ENCODE measurements around the gene KLHL3. TPM values are rescaled to one million over a fixed set of nuclear protein-coding genes. Genes with fewer than 3 reads are reported as not detected.
"Not testable (repeated sequence)": the region's sequence is repeated elsewhere in the genome, so short reads cannot be mapped to it uniquely, and the experiment has no call there.

KLHL3 gene
- total RNA-seq, 1 donor, result 9.3 TPM

- Histone ChIP-seq H3K27me3 (ENCODE audit: insufficient read depth, low read length) (no peaks in the 10 kb centered on the region), H3K4me1 (ENCODE audit: insufficient read depth, low read length) (no peaks in the 10 kb centered on the region), H3K4me3 (ENCODE audit: low read length) (no peak overlapping the region), H3K9me3 (ENCODE audit: low read depth, low read length) (no peaks in the 10 kb centered on the region)
Observed at GRCh38 chr5:137649228-137649935, 86.5 kb downstream of the KLHL3 start.

- Histone ChIP-seq H3K4me3 (ENCODE audit: low read length) (no peak overlapping the region), H3K9me3 (ENCODE audit: low read depth, low read length) (no peaks in the 10 kb centered on the region), H3K27me3 (ENCODE audit: insufficient read depth, low read length) (no peaks in the 10 kb centered on the region), H3K4me1 (ENCODE audit: insufficient read depth, low read length) (no peaks in the 10 kb centered on the region)
Observed at GRCh38 chr5:137648361-137648760, 87.5 kb downstream of the KLHL3 start.

- Histone ChIP-seq H3K4me3 (ENCODE audit: low read length) (no peak overlapping the region), H3K27me3 (ENCODE audit: insufficient read depth, low read length) (no peaks in the 10 kb centered on the region), H3K9me3 (ENCODE audit: low read depth, low read length) (no peaks in the 10 kb centered on the region), H3K4me1 (ENCODE audit: insufficient read depth, low read length) (no peaks in the 10 kb centered on the region)
Observed at GRCh38 chr5:137647401-137647800, 88.5 kb downstream of the KLHL3 start.

GRCh38 chr5:137646761-137647160 is 89.1 kb downstream of the KLHL3 start:
- Histone ChIP-seq H3K4me1 (ENCODE audit: insufficient read depth, low read length) (no peaks in the 10 kb centered on the region), H3K4me3 (ENCODE audit: low read length) (no peak overlapping the region), H3K27me3 (ENCODE audit: insufficient read depth, low read length) (no peaks in the 10 kb centered on the region), H3K9me3 (ENCODE audit: low read depth, low read length) (no peaks in the 10 kb centered on the region)

- not testable (repeated sequence) for H3K9me3 ChIP-seq (ENCODE audit: low read depth, low read length); H3K4me1 ChIP-seq (ENCODE audit: insufficient read depth, low read length); H3K27me3 ChIP-seq (ENCODE audit: insufficient read depth, low read length); H3K4me3 ChIP-seq (ENCODE audit: low read length)
Observed at GRCh38 chr5:137643081-137643480, 92.8 kb downstream of the KLHL3 start.

- Histone ChIP-seq H3K9me3 (ENCODE audit: low read depth, low read length) (no peaks in the 10 kb centered on the region), H3K27me3 (ENCODE audit: insufficient read depth, low read length) (no peaks in the 10 kb centered on the region), H3K4me1 (ENCODE audit: insufficient read depth, low read length) (no peaks in the 10 kb centered on the region), H3K4me3 (ENCODE audit: low read length) (no peak overlapping the region)
Observed at GRCh38 chr5:137642091-137642490, 93.8 kb downstream of the KLHL3 start.

GRCh38 chr5:137641148-137641547 is 94.7 kb downstream of the KLHL3 start:
- Histone ChIP-seq H3K4me3 (ENCODE audit: low read length) (no peak overlapping the region), H3K4me1 (ENCODE audit: insufficient read depth, low read length) (no peaks in the 10 kb centered on the region), H3K9me3 (ENCODE audit: low read depth, low read length) (no peaks in the 10 kb centered on the region), H3K27me3 (ENCODE audit: insufficient read depth, low read length) (no peaks in the 10 kb centered on the region)

- no peaks in the 10 kb centered on the region for H3K4me1 ChIP-seq (ENCODE audit: insufficient read depth, low read length)
- H3K9me3 ChIP-seq (ENCODE audit: low read depth, low read length), result no peaks in the 10 kb centered on the region
- no peak overlapping the region for H3K4me3 ChIP-seq (ENCODE audit: low read length)
- H3K27me3 ChIP-seq (ENCODE audit: insufficient read depth, low read length), result no peaks in the 10 kb centered on the region
Observed at GRCh38 chr5:137639645-137640044, 96.2 kb downstream of the KLHL3 start.

GRCh38 chr5:137638841-137639240 is 97.0 kb downstream of the KLHL3 start:
- no peaks in the 10 kb centered on the region for H3K4me1 ChIP-seq (ENCODE audit: insufficient read depth, low read length)
- no peaks in the 10 kb centered on the region for H3K27me3 ChIP-seq (ENCODE audit: insufficient read depth, low read length)
- H3K9me3 ChIP-seq (ENCODE audit: low read depth, low read length), result no peaks in the 10 kb centered on the region
- H3K4me3 ChIP-seq (ENCODE audit: low read length), result no peak overlapping the region

GRCh38 chr5:137636830-137637714 is 98.8 kb downstream of the KLHL3 start:
- no peaks in the 10 kb centered on the region for H3K9me3 ChIP-seq (ENCODE audit: low read depth, low read length)
- H3K27me3 ChIP-seq (ENCODE audit: insufficient read depth, low read length), result no peaks in the 10 kb centered on the region
- H3K4me1 ChIP-seq (ENCODE audit: insufficient read depth, low read length), result no peaks in the 10 kb centered on the region
- H3K4me3 ChIP-seq (ENCODE audit: low read length), result no peak overlapping the region

- H3K4me3 ChIP-seq (ENCODE audit: low read length), result no peak overlapping the region
- no peaks in the 10 kb centered on the region for H3K9me3 ChIP-seq (ENCODE audit: low read depth, low read length)
- H3K27me3 ChIP-seq (ENCODE audit: insufficient read depth, low read length), result no peaks in the 10 kb centered on the region
- H3K4me1 ChIP-seq (ENCODE audit: insufficient read depth, low read length), result no peaks in the 10 kb centered on the region
Observed at GRCh38 chr5:137636099-137636498, 99.8 kb downstream of the KLHL3 start.

- Histone ChIP-seq H3K4me1 (ENCODE audit: insufficient read depth, low read length) (no peaks in the 10 kb centered on the region), H3K4me3 (ENCODE audit: low read length) (no peak overlapping the region), H3K27me3 (ENCODE audit: insufficient read depth, low read length) (no peaks in the 10 kb centered on the region), H3K9me3 (ENCODE audit: low read depth, low read length) (no peaks in the 10 kb centered on the region)
Observed at GRCh38 chr5:137635521-137635921, 100.4 kb downstream of the KLHL3 start.

GRCh38 chr5:137633896-137634295 is 102.0 kb downstream of the KLHL3 start:
- no peaks in the 10 kb centered on the region for H3K27me3 ChIP-seq (ENCODE audit: insufficient read depth, low read length)
- H3K4me3 ChIP-seq (ENCODE audit: low read length), result no peak overlapping the region
- H3K4me1 ChIP-seq (ENCODE audit: insufficient read depth, low read length), result no peaks in the 10 kb centered on the region
- no peaks in the 10 kb centered on the region for H3K9me3 ChIP-seq (ENCODE audit: low read depth, low read length)

- Histone ChIP-seq H3K4me1 (ENCODE audit: insufficient read depth, low read length) (no peaks in the 10 kb centered on the region), H3K9me3 (ENCODE audit: low read depth, low read length) (no peaks in the 10 kb centered on the region), H3K27me3 (ENCODE audit: insufficient read depth, low read length) (no peaks in the 10 kb centered on the region), H3K4me3 (ENCODE audit: low read length) (no peak overlapping the region)
Observed at GRCh38 chr5:137632716-137633115, 103.2 kb downstream of the KLHL3 start.

GRCh38 chr5:137631453-137631852 is 104.4 kb downstream of the KLHL3 start:
- Histone ChIP-seq H3K27me3 (ENCODE audit: insufficient read depth, low read length) (no peaks in the 10 kb centered on the region), H3K4me3 (ENCODE audit: low read length) (no peak overlapping the region), H3K9me3 (ENCODE audit: low read depth, low read length) (no peaks in the 10 kb centered on the region), H3K4me1 (ENCODE audit: insufficient read depth, low read length) (no peaks in the 10 kb centered on the region)
